ENCODE measurements around the gene TMA16. TPM values are rescaled to one million over a fixed set of nuclear protein-coding genes. Genes with fewer than 3 reads are reported as not detected.
"Not testable (repeated sequence)": the region's sequence is repeated elsewhere in the genome, so short reads cannot be mapped to it uniquely, and the experiment has no call there.

TMA16 gene
- total RNA-seq (2014; rRNA removed): 37.7 and 40.3 TPM in 2 replicates
- polyA plus RNA-seq (2012): 20.4 TPM

GRCh38 chr4:163494360-163495241 lies at the start of gene TMA16:
Gene TMA16 (plus strand): TSS chr4:163494690. CDS start chr4:163494802, 112 bp downstream.
- peak; percentile 92 for DNase-seq (ENCODE audit: low read depth)

DNA sequence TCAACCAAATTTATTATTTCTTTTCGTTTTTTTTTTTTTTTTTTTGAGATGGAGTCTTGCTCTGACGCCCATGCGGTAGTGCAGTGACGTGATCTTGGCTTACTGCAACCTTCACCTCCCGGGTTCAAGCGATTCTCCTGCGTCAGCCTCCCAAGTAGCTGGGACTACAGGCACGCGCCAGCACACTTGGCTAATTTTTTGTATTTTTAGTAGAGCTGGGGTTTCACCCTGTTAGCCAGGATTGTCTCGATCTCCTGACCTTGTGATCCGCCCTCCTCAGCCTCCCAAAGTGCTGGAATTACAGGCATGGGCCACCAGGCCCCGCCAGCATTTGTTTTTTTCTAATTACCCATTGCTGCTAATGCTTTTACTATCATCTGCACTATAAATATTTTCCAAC lies 47.5 kb upstream of the TMA16 start:
- DNase-seq (ENCODE audit: low read depth): not testable (repeated sequence)

DNA sequence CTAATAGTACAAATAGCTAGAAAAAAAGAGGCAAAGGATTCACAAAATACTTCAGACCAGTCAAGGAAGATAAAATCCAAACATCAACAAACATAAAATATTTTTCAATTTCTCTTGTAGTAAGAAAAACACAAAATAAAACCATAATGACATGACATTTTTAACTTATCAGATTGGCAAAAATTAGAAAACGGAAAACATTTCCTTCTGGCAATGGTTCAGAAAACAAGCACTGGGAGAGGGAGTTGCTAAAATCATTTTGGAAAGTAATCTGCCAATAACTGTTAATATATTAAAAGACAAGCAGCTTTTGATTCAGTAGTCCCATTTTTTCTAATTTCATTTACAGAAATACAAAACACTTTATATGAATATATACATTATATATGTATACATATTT lies 47.0 kb upstream of the TMA16 start:
- no peak for DNase-seq (ENCODE audit: low read depth)

DNA sequence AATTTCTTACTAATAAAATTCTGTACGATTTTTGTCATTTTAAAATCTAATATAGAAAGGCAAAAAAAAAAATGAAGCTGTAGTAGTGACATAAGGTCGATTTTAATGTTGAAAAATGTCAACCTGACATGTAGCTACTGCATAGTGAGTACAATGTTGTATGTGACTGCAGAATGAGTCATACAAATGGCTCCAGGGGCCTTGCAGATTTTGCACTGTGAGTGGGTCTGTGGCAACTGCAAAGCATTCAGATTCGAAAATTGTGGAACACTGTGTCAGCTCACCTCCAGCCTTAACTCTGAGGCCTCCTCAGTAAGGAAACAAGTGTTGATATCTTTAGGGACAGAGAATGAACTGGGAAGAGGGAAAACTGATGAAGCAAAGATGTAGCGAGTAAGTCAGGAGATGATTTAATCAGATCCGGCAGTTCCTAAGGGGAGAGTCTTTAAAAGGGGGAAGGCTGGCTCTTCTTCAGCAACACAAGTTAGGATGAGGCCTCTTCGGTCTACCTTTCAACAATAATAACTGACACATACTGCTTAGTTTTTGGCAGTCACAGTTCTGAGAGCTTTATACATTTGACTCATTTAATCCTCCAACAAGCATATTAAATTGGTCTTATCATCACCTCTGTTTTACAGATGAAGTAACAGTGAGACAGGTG lies 45.8 kb upstream of the TMA16 start:
- peak; percentile 32 for DNase-seq (ENCODE audit: low read depth)

DNA sequence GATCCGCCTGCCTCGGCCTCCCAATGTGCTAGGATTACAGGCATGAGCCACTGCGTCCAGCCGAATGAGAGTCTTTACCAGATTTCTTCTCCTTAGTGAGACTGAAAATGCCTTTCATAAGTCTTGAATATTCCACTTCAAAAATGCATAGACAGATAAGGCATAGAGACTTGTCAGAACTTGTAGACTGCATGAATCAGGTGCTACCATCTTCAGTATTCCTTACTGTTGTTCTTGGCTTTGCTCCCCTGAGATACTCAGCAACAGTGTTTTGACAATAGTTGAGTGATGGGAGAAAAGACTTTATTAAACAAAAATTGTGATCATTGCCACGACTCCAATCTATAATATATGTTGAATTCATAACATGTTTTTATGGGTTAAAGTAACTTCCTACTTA lies 31.9 kb upstream of the TMA16 start:
- no peak for DNase-seq (ENCODE audit: low read depth)

- no peak for DNase-seq (ENCODE audit: low read depth)
These were observed 27.3 kb upstream of the TMA16 start for GRCh38 chr4:163467082-163467770.

DNA sequence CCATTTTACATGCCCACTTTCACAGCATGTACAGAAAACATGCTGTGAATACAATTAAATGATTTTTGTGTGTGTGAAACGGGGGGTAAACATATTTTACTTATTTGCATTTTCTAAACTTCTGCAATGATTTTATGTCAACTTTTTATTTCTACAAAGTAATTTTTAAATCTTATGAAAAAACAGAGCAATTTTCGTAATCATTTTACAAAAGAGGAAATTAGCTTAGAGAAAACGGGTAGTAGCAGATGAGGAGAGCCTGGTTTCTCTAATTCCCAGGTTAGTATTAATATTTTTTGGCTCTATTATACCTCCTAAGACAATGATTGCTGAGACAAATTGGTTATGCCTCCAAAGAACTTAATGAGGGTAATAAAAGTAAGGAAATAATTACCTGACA lies 24.1 kb upstream of the TMA16 start:
- DNase-seq (ENCODE audit: low read depth): no peak

- DNase-seq (ENCODE audit: low read depth): no peak
These were observed 21.4 kb upstream of the TMA16 start for GRCh38 chr4:163473130-163473529.

- DNase-seq (ENCODE audit: low read depth): no peak
These were observed 20.9 kb upstream of the TMA16 start, which contains the start of gene TKTL2 for GRCh38 chr4:163473576-163473975. Gene TKTL2 (minus strand): TSS chr4:163473754. CDS start chr4:163473734, 20 bp downstream.

DNA sequence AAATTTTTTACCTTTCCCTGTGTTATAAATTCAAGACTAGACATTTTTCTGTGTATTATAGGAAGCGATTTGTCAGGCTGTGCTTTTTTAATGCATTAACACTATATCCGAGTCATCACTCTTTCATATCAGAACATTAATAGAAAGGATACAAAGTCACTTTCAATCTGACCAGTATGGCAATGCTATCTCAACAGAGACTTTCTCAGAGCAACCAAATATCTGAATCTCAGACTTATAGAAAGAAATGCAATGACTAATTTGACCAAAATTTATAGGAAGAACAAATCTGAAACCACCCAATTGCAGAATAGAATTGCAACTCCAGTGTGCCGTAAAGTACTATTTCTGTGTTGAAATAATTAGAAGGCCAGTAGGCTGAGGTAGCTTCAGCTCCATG lies 20.5 kb upstream of the TMA16 start:
- DNase-seq (ENCODE audit: low read depth): no peak

GRCh38 chr4:163476761-163477438 lies 17.6 kb upstream of the TMA16 start:
- no peak for DNase-seq (ENCODE audit: low read depth)

GRCh38 chr4:163482190-163482589 lies 12.3 kb upstream of the TMA16 start:
- DNase-seq (ENCODE audit: low read depth): no peak

DNA sequence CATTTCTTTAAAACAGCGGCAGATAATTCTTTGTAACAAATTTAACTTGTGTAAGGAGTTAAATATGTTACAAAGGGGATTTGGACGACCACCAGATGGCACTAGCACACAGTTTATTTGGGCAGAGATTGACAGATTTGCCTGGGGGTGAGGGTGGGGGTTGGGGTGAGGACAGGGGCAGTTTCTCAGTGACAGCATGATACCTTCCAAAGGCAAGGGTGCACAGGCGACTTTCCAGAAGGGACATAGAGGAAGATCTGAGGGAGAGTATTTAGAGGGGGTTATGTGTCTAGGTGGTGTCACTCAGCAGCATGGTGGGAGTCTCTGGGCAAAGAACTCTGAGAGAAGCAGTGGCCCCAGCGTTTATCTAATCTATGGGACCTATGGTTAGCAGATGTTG lies 9.6 kb upstream of the TMA16 start:
- peak; percentile 42 for DNase-seq (ENCODE audit: low read depth)

- DNase-seq (ENCODE audit: low read depth): no peak
These were observed 8.9 kb upstream of the TMA16 start for GRCh38 chr4:163485589-163485988.

- no peak for DNase-seq (ENCODE audit: low read depth)
These were observed 8.2 kb upstream of the TMA16 start for GRCh38 chr4:163486321-163486720.

DNA sequence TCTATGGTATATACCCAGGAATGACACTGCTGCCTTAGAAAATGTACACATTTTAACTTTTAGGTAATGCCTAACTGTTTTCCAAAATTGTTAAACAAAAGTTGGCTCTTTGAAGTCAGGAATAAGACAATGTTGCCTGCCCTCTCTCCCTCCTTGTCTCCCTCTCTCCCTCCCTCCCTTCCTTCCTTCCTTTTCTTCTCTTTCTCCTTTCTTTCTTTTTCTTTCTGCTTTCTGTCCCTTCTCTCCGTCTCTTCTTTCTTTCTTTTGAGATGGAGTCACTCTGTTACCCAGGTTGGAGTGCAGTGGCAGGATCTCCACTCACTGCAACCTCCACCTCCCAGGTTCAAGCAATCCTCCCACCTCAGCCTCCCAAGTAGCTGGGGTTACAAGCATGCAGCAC lies 4.6 kb upstream of the TMA16 start:
- DNase-seq (ENCODE audit: low read depth): no peak

DNA sequence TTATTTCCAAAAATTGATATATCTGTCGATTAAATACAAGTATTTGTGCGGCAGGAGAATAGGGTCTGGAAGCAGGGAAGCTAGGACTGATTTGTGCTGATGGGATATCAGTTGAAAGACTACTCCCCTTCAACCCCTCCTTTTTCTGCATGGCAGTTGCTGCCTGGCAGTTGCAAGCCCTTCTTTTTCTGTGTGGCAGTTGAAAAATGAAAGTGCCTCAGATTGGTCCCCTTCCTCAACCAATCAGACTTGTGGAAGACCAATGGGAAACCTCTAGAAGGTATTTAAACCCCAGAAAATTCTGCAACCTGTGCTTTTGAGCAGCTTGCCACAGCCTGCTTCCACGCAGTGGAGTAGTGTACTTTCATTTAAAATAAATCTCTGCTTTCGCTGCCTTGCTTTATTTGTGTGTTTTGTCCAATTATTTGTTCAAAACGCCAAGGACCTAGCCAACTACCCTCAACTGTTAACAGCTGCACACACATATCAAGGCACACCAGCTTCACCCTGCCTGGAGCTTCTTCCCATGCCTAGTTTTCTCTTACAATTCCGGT lies 1.5 kb upstream of the TMA16 start:
- DNase-seq (ENCODE audit: low read depth): peak; percentile 20

DNA sequence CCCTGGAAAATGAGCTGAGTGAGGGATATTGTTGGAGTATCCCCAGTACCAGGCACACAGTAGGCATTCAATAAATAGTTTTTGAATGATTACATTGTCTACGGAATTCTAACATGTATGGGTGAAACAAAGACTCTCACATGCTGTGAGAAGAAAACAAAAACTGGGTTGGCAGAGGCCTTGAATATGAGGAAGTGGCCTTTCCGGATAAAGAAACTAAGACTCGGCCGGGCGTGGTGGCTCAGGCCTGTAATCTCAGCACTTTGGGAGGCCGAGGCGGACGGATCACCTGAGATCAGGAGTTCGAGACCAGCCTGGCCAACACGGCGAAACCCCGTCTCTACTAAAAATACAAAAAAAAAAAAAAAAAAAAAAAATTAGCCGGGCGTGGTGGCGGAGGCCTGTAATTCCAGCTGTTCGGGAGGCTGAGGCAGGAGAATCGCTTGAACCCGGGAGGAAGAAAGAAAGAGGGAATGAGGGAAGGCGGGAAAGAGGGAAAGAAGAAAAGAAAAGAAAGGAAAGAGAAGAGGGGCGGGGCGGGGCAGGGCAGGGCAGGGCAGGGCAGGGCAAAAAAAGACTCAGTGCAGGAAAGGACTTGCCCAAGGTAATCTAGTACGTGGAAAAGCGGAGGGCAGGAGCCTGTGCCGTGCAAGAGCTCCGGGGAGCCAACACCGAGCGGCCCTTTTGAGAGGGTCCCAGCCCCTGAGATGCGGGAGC lies 689 bp upstream of the TMA16 start:
- DNase-seq (ENCODE audit: low read depth): no peak

- peak; percentile 75 for DNase-seq (ENCODE audit: low read depth)
These were observed 1.4 kb downstream of the TMA16 start for GRCh38 chr4:163495900-163496299.

DNA sequence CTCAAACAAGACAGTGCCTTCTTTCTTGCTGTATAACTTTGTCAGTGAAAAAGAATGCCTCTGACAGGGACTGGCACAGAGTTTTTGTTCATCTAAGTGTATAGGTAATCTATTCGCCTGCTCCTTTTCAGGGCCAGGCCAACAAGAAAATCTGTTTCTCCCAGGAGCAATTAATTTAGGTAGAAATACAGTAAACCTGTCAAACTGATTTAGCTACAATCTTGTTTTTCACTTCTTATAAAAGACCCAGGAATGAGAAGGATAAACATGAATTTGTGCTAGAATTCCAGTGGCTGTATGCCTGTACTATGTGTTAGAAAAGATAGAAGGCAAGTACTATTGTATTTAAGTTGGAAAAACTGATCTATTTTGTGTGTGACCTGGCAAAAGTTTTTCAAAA lies 6.1 kb downstream of the TMA16 start:
- no peak for DNase-seq (ENCODE audit: low read depth)

DNA sequence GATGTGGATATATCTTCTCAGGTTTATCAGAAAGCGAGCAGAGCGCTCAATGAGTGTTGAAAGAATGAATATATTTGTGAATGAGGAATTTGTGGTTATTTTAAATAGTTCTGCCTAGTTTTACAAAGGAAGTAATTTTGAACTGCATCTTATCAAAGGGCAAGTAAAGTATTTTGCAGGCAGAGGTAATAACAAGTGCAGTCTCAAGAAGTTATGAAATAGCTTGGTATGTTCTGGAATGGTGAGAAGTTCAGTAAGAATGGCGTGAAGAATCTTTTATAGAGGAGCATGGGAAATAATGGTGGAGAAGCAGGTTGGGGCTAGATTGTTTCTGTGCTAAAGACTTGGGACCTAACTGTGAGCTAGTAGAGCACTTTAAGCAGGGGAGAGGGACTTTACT lies 10.9 kb downstream of the TMA16 start:
- no peak for DNase-seq (ENCODE audit: low read depth)
